Measurements from ENCODE around the gene TLE7.

Gene TLE7

DNA sequence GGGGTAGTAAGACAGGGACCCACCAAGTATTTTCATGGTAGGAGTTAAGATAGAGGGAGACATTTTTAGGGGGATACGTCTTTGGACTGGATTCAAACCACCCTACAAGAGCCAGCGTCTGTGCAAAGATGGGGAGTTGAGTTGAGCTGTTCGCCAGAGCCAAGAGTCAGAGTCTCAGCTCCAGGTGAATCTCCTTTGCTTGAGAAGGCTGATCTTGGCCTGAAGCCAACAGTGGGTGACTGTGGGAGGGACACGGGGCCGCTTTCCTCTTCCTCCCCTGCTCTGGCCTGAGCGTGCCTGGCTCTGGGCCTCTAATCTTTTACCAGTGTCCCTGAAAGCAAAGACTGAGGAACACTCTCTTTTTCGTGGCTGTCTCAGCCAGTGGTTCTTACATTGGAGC lies 5.4 kb downstream of the TLE7 start:
- TF ChIP-seq POLR2A (IDR thresholded peaks at IDR 0.05; ENCODE audit: extremely low read depth, insufficient read length) = no peak
- no peak for TF ChIP-seq CTCF (IDR thresholded peaks at IDR 0.05; ENCODE audit: low read depth, low read length)
- no peak for TF ChIP-seq MYC (IDR thresholded peaks at IDR 0.05; ENCODE audit: low read depth, low read length)
- TF ChIP-seq, protein P1, sequence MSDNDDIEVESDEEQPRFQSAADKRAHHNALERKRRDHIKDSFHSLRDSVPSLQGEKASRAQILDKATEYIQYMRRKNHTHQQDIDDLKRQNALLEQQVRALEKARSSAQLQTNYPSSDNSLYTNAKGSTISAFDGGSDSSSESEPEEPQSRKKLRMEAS (IDR thresholded peaks at IDR 0.05; ENCODE audit: low read depth, low read length) = no peak
- no peak for DNase-seq (ENCODE audit: low read depth)
- H3K4me3 ChIP-seq (ENCODE audit: low read depth, low read length) = no peak overlapping the region

DNA sequence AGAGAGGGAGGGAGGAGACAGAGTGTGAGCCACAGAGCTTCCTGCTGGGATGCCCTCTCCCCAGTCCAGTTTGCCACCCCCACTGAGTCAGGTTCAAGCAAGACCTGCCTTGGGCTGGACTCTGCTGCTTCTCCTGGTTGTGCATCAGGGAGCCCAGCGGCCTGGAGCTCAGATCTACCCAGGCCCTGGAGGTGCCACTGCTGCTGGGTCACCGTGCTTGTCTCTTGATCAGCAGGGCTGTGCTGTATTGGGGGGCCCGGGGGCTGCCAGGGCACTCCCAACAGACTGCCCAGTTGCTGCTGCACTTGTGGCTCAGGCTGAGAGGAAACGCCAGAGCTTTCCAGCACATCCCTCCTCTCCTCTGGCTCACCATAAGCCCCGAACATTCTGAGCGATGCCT lies 8.9 kb downstream of the TLE7 start:
- TF ChIP-seq POLR2A (IDR thresholded peaks at IDR 0.05; ENCODE audit: extremely low read depth, insufficient read length) = no peak
- no peak for TF ChIP-seq MYC (IDR thresholded peaks at IDR 0.05; ENCODE audit: low read depth, low read length)
- TF ChIP-seq, protein P1 (IDR thresholded peaks at IDR 0.05; ENCODE audit: low read depth, low read length) = no peak
- no peak for TF ChIP-seq CTCF (IDR thresholded peaks at IDR 0.05; ENCODE audit: low read depth, low read length)
- H3K4me3 ChIP-seq (ENCODE audit: low read depth, low read length) = no peak overlapping the region
- DNase-seq (ENCODE audit: low read depth) = no peak

- H3K4me3 ChIP-seq (ENCODE audit: low read depth, low read length) = no peak overlapping the region
- DNase-seq (ENCODE audit: low read depth) = no peak
- TF ChIP-seq CTCF (IDR thresholded peaks at IDR 0.05; ENCODE audit: low read depth, low read length) (no peak), MYC (IDR thresholded peaks at IDR 0.05; ENCODE audit: low read depth, low read length) (no peak), POLR2A (IDR thresholded peaks at IDR 0.05; ENCODE audit: extremely low read depth, insufficient read length) (no peak)
- TF ChIP-seq, protein P1 (IDR thresholded peaks at IDR 0.05; ENCODE audit: low read depth, low read length) = no peak
Measured at GRCh38 chr16:71431991-71432390, 9.9 kb downstream of the TLE7 start.

GRCh38 chr16:71431176-71431575 lies 10.7 kb downstream of the TLE7 start:
- DNase-seq (ENCODE audit: low read depth) = no peak
- TF ChIP-seq, protein P1 (IDR thresholded peaks at IDR 0.05; ENCODE audit: low read depth, low read length) = no peak
- TF ChIP-seq CTCF (IDR thresholded peaks at IDR 0.05; ENCODE audit: low read depth, low read length) = no peak
- TF ChIP-seq POLR2A (IDR thresholded peaks at IDR 0.05; ENCODE audit: extremely low read depth, insufficient read length) = no peak
- TF ChIP-seq MYC (IDR thresholded peaks at IDR 0.05; ENCODE audit: low read depth, low read length) = no peak
- no peak overlapping the region for H3K4me3 ChIP-seq (ENCODE audit: low read depth, low read length)

- no peak for DNase-seq (ENCODE audit: low read depth)
- no peak overlapping the region for H3K4me3 ChIP-seq (ENCODE audit: low read depth, low read length)
- TF ChIP-seq, protein P1 (IDR thresholded peaks at IDR 0.05; ENCODE audit: low read depth, low read length) = no peak
- TF ChIP-seq POLR2A (IDR thresholded peaks at IDR 0.05; ENCODE audit: extremely low read depth, insufficient read length) (no peak), MYC (IDR thresholded peaks at IDR 0.05; ENCODE audit: low read depth, low read length) (no peak), CTCF (IDR thresholded peaks at IDR 0.05; ENCODE audit: low read depth, low read length) (no peak)
Measured at GRCh38 chr16:71430744-71431143, 11.1 kb downstream of the TLE7 start.

DNA sequence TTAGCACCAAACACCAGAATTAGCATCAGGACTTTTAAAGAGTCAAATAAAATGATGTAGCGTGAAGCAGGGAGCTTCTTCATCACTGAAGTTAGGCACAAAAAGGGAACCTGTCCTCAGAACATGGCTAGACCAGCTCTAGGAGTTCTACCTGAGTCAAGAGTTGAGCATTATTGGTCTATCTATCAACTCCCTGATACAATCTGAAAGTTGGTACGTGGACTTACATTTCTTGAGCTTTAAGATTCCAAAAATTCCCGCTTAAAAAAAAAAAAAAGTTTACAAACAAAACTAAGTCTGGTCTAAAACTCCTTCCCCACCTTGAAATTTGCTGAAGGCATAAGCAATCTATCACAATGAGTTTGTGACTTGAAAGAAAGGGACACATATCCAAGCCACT lies 12.3 kb downstream of the TLE7 start:
- H3K4me3 ChIP-seq (ENCODE audit: low read depth, low read length) = no peak overlapping the region
- no peak for DNase-seq (ENCODE audit: low read depth)
- TF ChIP-seq POLR2A (IDR thresholded peaks at IDR 0.05; ENCODE audit: extremely low read depth, insufficient read length) (no peak), MYC (IDR thresholded peaks at IDR 0.05; ENCODE audit: low read depth, low read length) (no peak)
- TF ChIP-seq, protein P1 (IDR thresholded peaks at IDR 0.05; ENCODE audit: low read depth, low read length) = no peak
